IMR-90 (cell line): ENCODE results near the gene IFI27L1.

Experiments
- BHLHE40 ChIP-seq: fragments of 150-350 bp; IDR thresholded peaks from 2 replicates; pipeline ENCODE4 v1.6.1; 2016; ENCODE audit warnings: mild to moderate bottlenecking, low read depth, low read length
- CEBPB ChIP-seq: IDR thresholded peaks from 2 replicates; pipeline ENCODE4 v1.6.1; 2012; ENCODE audit warnings: low read depth, low read length, improper control_type of control experiment
- CHD1 ChIP-seq: IDR thresholded peaks from 2 replicates; pipeline ENCODE4 v1.6.1; 2012; ENCODE audit warnings: low read depth, low read length, improper control_type of control experiment
- CTCF ChIP-seq: conservative IDR thresholded peaks from 2 replicates; pipeline ENCODE4 v1.5.1; 2012; ENCODE audit warnings: mild to moderate bottlenecking, low read depth, low read length, improper control_type of control experiment
- ELK1 ChIP-seq: fragments of 150-350 bp; IDR thresholded peaks from 2 replicates; pipeline ENCODE4 v1.6.1; 2016; ENCODE audit warnings: low read depth, mild to moderate bottlenecking, low read length, moderate library complexity, borderline replicate concordance
- MAFK ChIP-seq: IDR thresholded peaks from 2 replicates; pipeline ENCODE4 v1.6.1; 2012; ENCODE audit warnings: low read depth, low read length, improper control_type of control experiment
- MAZ ChIP-seq: IDR thresholded peaks from 2 replicates; pipeline ENCODE4 v1.6.1; 2012; ENCODE audit warnings: low read depth, mild to moderate bottlenecking, low read length, improper control_type of control experiment, moderate library complexity, borderline replicate concordance
- POLR2A ChIP-seq: IDR thresholded peaks from 2 replicates; pipeline ENCODE4 v1.6.1; 2012; ENCODE audit warnings: mild to moderate bottlenecking, low read depth, low read length
- RAD21 ChIP-seq: IDR thresholded peaks from 2 replicates; pipeline ENCODE4 v1.6.1; 2012; ENCODE audit warnings: low read length, improper control_type of control experiment
- RCOR1 ChIP-seq: IDR thresholded peaks from 2 replicates; pipeline ENCODE4 v1.6.1; 2012; ENCODE audit warnings: mild to moderate bottlenecking, low read length, improper control_type of control experiment; ENCODE audit not compliant: insufficient replicate concordance
- RFX5 ChIP-seq: IDR thresholded peaks from 2 replicates; pipeline ENCODE4 v1.8.0; 2012; ENCODE audit warnings: low read depth, mild to moderate bottlenecking, low read length, moderate library complexity
- SMC3 ChIP-seq: fragments of 150-350 bp; IDR thresholded peaks from 2 replicates; pipeline ENCODE4 v1.6.1; 2016; ENCODE audit warnings: low read depth, mild to moderate bottlenecking, antibody characterized with exemption, low read length, moderate library complexity
- USF2 ChIP-seq: fragments of 150-350 bp; IDR thresholded peaks from 2 replicates; pipeline ENCODE4 v1.6.1; 2017; ENCODE audit warnings: mild to moderate bottlenecking, antibody characterized with exemption, low read length, low read depth

GRCh38 chr14:94058674-94059138, 22.4 kb upstream of the IFI27L1 start:
- TF ChIP-seq BHLHE40 = no peak
- no peak for TF ChIP-seq RCOR1
- no peak for TF ChIP-seq CHD1
- TF ChIP-seq ELK1 = no peak
- no peak for TF ChIP-seq CTCF
- no peak for TF ChIP-seq POLR2A
- TF ChIP-seq SMC3 = no peak
- no peak for TF ChIP-seq RFX5
- TF ChIP-seq RAD21 = no peak
- TF ChIP-seq MAZ = no peak
- TF ChIP-seq USF2 = no peak
- no peak for TF ChIP-seq CEBPB
- TF ChIP-seq MAFK = no peak
